Natural killer cell treated with Interleukin-12 subunit alpha and Interleukin-12 subunit beta and Interleukin-15 and Interleukin-18, amount 100 ng/mL, for 72 hours (primary cell): Measurements from ENCODE around the gene SULT1B1. TPM values are rescaled to one million over a fixed set of nuclear protein-coding genes. Genes with fewer than 3 reads are reported as not detected.
"Not testable (repeated sequence)": the region's sequence is repeated elsewhere in the genome, so short reads cannot be mapped to it uniquely, and the experiment has no call there.

Experiments
- ATAC-seq, 2 donors: fragments of 150-1000 bp; cut with Tn5 transposase in 1 of 2; sonication (Bioruptor Pico), chemical (Tn5 transposase) in 1 of 2; 2 replicates each; pipeline ENCODE4 v1.10.0; 2021
- DNase-seq: peaks from one replicate; pipeline ENCODE4 v3.0.0; 2022; ENCODE audit warnings: low spot score
- H3K27ac Mint-ChIP-seq, 2 donors: 1 replicate in 1 of 2; 2 replicates in 1 of 2; pipeline ENCODE4 v1.8.0; 2022; ENCODE audit warnings: mixed read lengths in 2 of 2, mild to moderate bottlenecking in 1 of 2, moderate library complexity in 1 of 2
- H3K27me3 Mint-ChIP-seq, 2 donors: 1 replicate in 1 of 2; 2 replicates in 1 of 2; pipeline ENCODE4 v1.8.0; 2022; ENCODE audit warnings: mixed read lengths in 2 of 2
- H3K36me3 Mint-ChIP-seq: one replicate; pipeline ENCODE4 v1.8.0; 2022; ENCODE audit warnings: mixed read lengths
- H3K4me1 Mint-ChIP-seq, 2 donors: 1 replicate in 1 of 2; 2 replicates in 1 of 2; pipeline ENCODE4 v1.8.0; 2022; ENCODE audit warnings: low read depth in 2 of 2, mixed read lengths in 2 of 2, mild to moderate bottlenecking in 1 of 2
- H3K4me3 Mint-ChIP-seq: one replicate; pipeline ENCODE4 v1.8.0; 2022; ENCODE audit warnings: mixed read lengths
- H3K9me3 Mint-ChIP-seq: 2 replicates; pipeline ENCODE4 v1.8.0; 2022; ENCODE audit warnings: mixed read lengths
- total RNA-seq, 2 donors: library from RNA; stranded (reverse); gene quantifications; one replicate each; pipeline ENCODE4 v1.2.3, GENCODE V29; 2022

SULT1B1 gene
- total RNA-seq = 1 to 10 TPM in 1 of 2 donors, under 1 TPM in 1; 0.08 to 1.1 TPM

- peak; percentile 90 to 93 for ATAC-seq
- Mint-ChIP-seq H3K27ac (peak within 1 kb of the TSS; percentile 61 to 90), H3K9me3 (peaks cover 5% of the 10 kb centered on the region), H3K27me3 (no peaks in the 10 kb centered on the region), H3K36me3 (peaks cover 6% of the 10 kb centered on the region), H3K4me3 (peak within 1 kb of the TSS; percentile 81), H3K4me1 (peaks cover 27 to 35% of the 10 kb centered on the region in 2 donors)
- DNase-seq = peak; percentile 78
These were observed at the start of gene SULT1B1 for GRCh38 chr4:69760455-69760854. Gene SULT1B1, minus strand, starts transcription at chr4:69760620. Its CDS starts 5,403 bp downstream, at chr4:69755217.

DNA sequence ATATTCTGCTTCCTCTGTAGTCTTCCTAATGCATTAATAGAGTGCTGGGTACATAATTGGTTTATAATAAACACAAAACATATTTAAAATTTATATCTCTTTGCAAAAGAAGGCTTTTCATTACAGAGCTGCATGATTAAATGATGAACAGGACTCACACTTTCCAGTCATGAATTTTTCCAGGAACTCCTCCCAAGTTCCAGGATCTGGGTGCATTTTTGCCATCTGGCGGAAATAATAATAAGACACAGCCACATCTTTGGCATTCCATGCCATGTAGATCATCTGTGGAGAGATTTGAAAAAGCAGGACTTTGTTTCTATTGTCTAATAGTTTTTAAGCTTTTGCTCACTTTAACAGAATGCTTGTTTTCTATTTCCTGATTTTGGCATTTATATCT is 40.2 kb upstream of the SULT1B1 start:
- Mint-ChIP-seq H3K27me3 (peaks cover 0 to 2% of the 10 kb centered on the region in 2 donors), H3K27ac (no peak overlapping the region), H3K4me1 (no peaks in the 10 kb centered on the region), H3K4me3 (no peak overlapping the region), H3K9me3 (no peaks in the 10 kb centered on the region), H3K36me3 (peaks cover 4% of the 10 kb centered on the region)
- DNase-seq = no peak
- ATAC-seq = no peak

DNA sequence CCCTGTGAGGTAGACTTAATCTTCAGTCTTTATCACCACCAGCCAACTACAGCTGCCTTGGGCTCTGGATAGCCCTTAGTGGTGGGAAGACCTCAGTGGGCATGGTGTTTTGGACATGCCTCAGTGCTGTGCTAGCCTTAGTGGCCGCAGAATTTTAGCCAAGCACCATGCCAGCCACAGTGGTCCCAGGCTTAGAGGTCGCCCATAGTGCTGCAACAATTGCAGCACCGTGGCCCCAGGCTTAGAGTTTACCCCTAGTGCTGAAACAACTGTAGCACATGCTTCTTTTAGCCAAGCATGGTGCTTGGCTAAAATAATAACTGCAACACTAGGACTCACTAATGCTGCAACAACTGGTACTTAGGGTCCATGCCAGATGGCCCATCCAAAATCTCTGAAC is 38.9 kb upstream of the SULT1B1 start:
- DNase-seq (no peak), ATAC-seq (no peak)
- Mint-ChIP-seq H3K4me1 (no peaks in the 10 kb centered on the region), H3K27me3 (peaks cover 0 to 2% of the 10 kb centered on the region in 2 donors), H3K9me3 (no peaks in the 10 kb centered on the region), H3K27ac (no peak overlapping the region), H3K4me3 (no peak overlapping the region), H3K36me3 (peaks cover 4% of the 10 kb centered on the region)

- H3K36me3 Mint-ChIP-seq = peaks cover 4% of the 10 kb centered on the region
- H3K9me3 Mint-ChIP-seq = no peaks in the 10 kb centered on the region
- no peaks in the 10 kb centered on the region for H3K4me1 Mint-ChIP-seq
- DNase-seq (no peak), ATAC-seq (no peak)
- no peaks in the 10 kb centered on the region for H3K27me3 Mint-ChIP-seq
- H3K4me3 Mint-ChIP-seq = no peak overlapping the region
- H3K27ac Mint-ChIP-seq = no peak overlapping the region
These were observed 33.3 kb upstream of the SULT1B1 start for GRCh38 chr4:69793732-69794131.

DNA sequence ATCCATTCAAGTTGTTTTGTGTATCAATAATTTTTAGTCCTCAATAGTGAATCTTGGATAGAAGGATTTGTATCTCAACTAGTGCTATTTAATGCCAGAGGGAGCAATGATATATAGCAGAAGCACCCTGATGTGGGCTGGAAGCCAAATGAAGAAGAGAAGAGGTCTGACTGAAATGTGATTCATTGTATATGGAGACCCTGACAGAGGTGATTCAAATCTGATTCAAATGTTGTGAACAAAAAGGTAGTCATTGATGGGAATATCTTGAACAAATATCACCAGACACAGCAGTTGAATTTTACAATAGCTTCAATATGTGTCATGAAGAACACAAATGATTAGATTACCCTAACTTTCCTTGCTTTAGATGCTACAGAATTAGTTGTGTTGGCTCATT is 27.5 kb upstream of the SULT1B1 start:
- ATAC-seq = no peak
- Mint-ChIP-seq H3K4me3 (no peak overlapping the region), H3K9me3 (no peaks in the 10 kb centered on the region)

DNA sequence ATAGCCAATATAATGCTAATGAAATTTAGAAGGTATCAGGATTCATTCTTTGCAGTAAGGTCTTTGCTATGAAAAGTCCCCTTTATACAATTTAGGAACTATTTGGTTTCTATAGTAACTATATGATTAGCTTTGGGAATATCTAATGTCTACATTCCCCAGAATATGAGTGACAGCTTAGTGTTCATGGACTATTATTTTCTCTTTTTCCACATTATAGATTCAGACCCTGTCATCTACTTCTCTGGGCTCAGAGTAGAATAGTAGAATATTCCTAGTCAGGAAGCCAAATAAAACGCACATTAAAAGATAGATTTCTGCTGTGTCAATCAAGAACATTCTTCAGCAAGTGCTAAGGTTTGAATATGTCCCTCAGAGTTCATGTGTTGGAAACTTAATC is 26.1 kb upstream of the SULT1B1 start:
- H3K27ac Mint-ChIP-seq = no peak overlapping the region
- no peak for DNase-seq
- no peaks in the 10 kb centered on the region for H3K36me3 Mint-ChIP-seq
- ATAC-seq = no peak
- H3K9me3 Mint-ChIP-seq = no peaks in the 10 kb centered on the region
- no peaks in the 10 kb centered on the region for H3K4me1 Mint-ChIP-seq
- H3K27me3 Mint-ChIP-seq = no peaks in the 10 kb centered on the region
- no peak overlapping the region for H3K4me3 Mint-ChIP-seq

More for the DNA sequence above, 27.5 kb upstream of the SULT1B1 start:
- no peak for DNase-seq
- H3K36me3 Mint-ChIP-seq = no peaks in the 10 kb centered on the region
- no peaks in the 10 kb centered on the region for H3K4me1 Mint-ChIP-seq
- H3K27me3 Mint-ChIP-seq = no peaks in the 10 kb centered on the region
- no peak overlapping the region for H3K27ac Mint-ChIP-seq

- Mint-ChIP-seq H3K36me3 (no peaks in the 10 kb centered on the region), H3K27me3 (no peaks in the 10 kb centered on the region), H3K4me1 (no peaks in the 10 kb centered on the region), H3K27ac (no peak overlapping the region), H3K4me3 (no peak overlapping the region), H3K9me3 (no peaks in the 10 kb centered on the region)
- ATAC-seq (no peak), DNase-seq (no peak)
These were observed 24.9 kb upstream of the SULT1B1 start for GRCh38 chr4:69785211-69785831.

DNA sequence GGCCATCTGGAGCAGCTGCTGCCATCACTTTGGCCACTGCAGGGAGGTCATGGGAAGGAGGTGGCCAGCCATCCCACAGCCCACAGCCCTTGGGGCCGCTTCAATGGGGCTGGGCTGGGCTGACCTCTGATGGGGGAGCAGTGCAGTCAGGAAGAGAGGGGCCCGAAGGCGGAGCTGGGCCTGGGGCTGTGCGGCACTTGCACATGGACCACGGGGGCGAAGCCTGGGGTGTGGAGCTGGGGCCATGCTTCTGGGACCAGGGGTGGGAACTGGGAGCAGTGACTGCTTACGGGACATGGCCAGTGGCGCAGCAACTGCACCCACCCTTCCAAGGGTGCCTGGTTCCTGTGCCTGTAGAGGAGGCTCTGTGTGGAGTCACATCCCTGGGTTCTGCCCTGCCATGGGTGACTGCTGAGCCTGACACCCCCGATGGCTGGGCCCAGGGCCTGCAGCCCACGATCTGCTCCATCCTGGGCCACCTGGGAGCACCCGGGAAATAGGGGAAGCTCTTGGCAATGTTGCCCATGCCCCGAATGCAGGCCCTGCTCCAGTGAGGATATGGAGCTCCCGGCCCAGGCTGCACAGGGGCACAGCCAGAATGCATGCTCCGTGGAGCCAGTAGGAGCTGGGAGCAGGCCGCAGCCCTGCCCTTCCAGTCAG is 22.4 kb upstream of the SULT1B1 start:
- Mint-ChIP-seq H3K36me3 (no peaks in the 10 kb centered on the region), H3K4me3 (no peak overlapping the region), H3K9me3 (no peaks in the 10 kb centered on the region), H3K27ac (no peak overlapping the region), H3K4me1 (no peaks in the 10 kb centered on the region), H3K27me3 (no peaks in the 10 kb centered on the region)
- ATAC-seq = peak in 1 of 2 donors; percentile 32
- DNase-seq = no peak

DNA sequence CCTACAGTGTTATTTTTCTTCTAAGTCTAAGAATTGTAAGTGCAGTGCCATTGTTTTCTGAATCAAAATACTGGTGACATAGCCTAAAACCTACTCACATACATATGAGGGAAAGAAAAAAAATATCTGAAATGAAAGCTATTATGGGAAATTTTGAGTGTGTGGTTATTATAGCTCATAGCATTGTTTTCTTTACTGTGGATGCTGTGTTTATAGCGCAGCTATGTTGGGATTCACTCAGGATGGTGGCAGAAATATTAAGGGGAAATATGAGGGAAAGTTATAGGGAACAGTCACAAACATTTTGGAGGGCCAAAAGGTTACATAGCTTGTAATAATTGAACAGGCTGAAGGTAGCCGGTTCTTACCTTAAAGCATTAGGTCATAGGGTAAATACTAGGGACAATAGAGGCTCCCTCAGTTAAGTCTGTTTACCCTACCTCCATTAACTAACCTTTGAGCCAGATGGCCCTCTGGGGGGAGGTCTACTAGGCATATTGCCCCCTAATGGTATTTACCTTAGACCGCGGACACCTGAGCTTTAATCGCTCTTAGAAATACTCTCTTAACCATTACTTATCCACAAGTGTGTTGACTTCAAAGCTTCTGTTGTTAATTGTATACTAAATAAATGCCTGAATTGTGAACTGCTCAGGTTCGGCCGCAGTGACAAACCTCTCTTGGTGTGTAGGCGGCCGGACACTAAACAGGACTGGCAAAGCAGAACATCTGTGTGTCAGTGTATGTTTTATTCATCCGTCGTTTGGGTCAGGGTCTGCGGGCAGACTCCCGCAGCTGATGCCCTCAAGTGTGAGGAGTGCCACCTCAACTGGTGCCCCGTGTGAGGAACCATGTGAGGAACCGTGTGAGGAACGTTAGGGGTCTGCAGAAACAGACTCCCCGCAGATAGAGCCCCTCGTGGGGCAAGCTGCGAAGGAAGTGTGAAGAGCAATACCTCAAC is 21.3 kb upstream of the SULT1B1 start:
- H3K27me3 Mint-ChIP-seq = no peaks in the 10 kb centered on the region
- DNase-seq (no peak), ATAC-seq (no peak)
- no peak overlapping the region for H3K27ac Mint-ChIP-seq
- H3K36me3 Mint-ChIP-seq = no peaks in the 10 kb centered on the region
- no peaks in the 10 kb centered on the region for H3K9me3 Mint-ChIP-seq
- no peak overlapping the region for H3K4me3 Mint-ChIP-seq
- H3K4me1 Mint-ChIP-seq = no peaks in the 10 kb centered on the region

GRCh38 chr4:69780141-69780540 is 19.7 kb upstream of the SULT1B1 start:
- Mint-ChIP-seq H3K4me1 (no peaks in the 10 kb centered on the region), H3K36me3 (no peaks in the 10 kb centered on the region), H3K9me3 (no peaks in the 10 kb centered on the region), H3K27me3 (no peaks in the 10 kb centered on the region), H3K27ac (no peak overlapping the region), H3K4me3 (no peak overlapping the region)
- ATAC-seq = no peak
- DNase-seq = no peak

DNA sequence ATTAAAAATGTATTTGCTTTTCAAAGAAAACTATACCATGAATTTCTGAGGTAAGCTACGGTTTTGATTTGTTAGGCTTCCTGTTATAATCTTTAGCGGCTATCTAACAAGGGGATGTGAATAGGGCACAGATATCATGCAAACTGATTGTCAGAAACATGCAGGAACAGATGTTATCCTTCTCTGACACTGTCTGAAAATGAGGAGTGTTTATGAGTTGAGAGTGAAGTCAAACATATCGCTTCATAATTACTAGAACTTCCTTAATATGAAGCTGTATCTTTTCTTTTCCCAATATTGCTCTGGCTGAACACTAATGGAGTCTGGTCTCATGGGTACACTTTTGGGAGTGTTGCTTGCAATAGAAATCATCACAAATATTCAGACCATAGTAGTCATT is 16.3 kb upstream of the SULT1B1 start:
- Mint-ChIP-seq H3K27me3 (no peaks in the 10 kb centered on the region), H3K4me3 (no peak overlapping the region), H3K4me1 (no peaks in the 10 kb centered on the region), H3K9me3 (no peaks in the 10 kb centered on the region), H3K36me3 (no peaks in the 10 kb centered on the region), H3K27ac (no peak overlapping the region)
- DNase-seq = no peak
- no peak for ATAC-seq

DNA sequence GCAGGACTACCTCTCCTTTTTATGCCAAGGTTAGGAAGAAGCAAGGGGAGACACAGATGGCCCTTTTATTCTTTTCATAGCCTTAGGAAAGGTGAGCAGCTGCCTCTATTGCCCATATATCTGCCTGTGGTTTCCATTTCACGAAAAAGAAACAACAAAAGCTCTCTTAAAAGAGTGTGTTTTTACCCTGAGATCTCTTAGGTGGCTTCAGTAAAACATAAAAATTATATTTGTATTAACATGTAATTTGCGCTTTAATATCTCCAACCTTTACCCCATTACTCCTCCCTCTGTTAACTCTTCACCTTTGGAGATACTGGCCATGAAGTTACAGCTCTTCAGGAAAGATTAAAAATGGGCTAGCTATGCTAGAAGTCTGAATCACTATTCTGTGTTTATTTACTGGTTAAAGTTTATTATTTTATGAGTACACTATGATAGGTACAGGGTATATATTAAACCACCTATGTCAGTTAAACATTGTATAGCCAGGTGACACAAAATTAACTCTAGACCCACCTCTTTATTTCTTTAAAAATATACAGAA is 15.0 kb upstream of the SULT1B1 start:
- no peaks in the 10 kb centered on the region for H3K36me3 Mint-ChIP-seq
- no peaks in the 10 kb centered on the region for H3K27me3 Mint-ChIP-seq
- DNase-seq (no peak), ATAC-seq (no peak)
- H3K4me3 Mint-ChIP-seq = no peak overlapping the region
- no peaks in the 10 kb centered on the region for H3K9me3 Mint-ChIP-seq
- H3K27ac Mint-ChIP-seq = no peak overlapping the region
- H3K4me1 Mint-ChIP-seq = no peaks in the 10 kb centered on the region

GRCh38 chr4:69773484-69773883 is 13.1 kb upstream of the SULT1B1 start:
- no peaks in the 10 kb centered on the region for H3K4me1 Mint-ChIP-seq
- ATAC-seq (no peak), DNase-seq (no peak)
- no peaks in the 10 kb centered on the region for H3K36me3 Mint-ChIP-seq
- no peaks in the 10 kb centered on the region for H3K9me3 Mint-ChIP-seq
- no peak overlapping the region for H3K27ac Mint-ChIP-seq
- no peaks in the 10 kb centered on the region for H3K27me3 Mint-ChIP-seq
- no peak overlapping the region for H3K4me3 Mint-ChIP-seq

DNA sequence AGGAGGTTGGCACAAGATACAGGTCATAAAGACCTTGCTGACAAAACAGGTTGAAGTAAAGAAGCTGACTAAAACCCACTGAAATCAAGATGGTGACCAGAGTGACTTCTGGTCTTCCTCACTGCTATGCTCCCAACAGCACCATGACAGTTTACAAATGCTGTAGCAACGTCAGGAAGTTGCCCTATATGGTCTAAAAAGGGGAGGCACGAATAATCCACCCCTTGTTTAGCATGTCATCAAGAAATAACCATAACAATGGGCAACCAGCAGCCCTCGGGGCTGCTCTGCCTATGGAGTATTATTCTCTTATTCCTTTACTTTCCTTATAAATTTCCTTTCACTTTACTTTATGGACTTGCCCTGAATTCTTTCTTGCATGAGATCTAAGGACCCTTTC is 8.1 kb upstream of the SULT1B1 start:
- H3K27me3 Mint-ChIP-seq, DNase-seq, H3K4me1 Mint-ChIP-seq, H3K36me3 Mint-ChIP-seq, H3K27ac Mint-ChIP-seq, ATAC-seq, H3K9me3 Mint-ChIP-seq, H3K4me3 Mint-ChIP-seq: not testable (repeated sequence)
